Right ventricle myocardium superior (tissue), 1 donor: Measurements from ENCODE around the gene POC1A. TPM values are rescaled to one million over a fixed set of nuclear protein-coding genes. Genes with fewer than 3 reads are reported as not detected.

Experiments
- ATAC-seq: fragments of 200-7000 bp; cut with Tn5 transposase; one replicate; pipeline ENCODE4 v1.9.1; 2020; ENCODE audit warnings: mild to moderate bottlenecking; ENCODE audit not compliant: poor library complexity
- DNase-seq: peaks from one replicate; pipeline ENCODE4 v3.0.0-alpha.2; 2020
- intact Hi-C: fragments of 100-400 bp; cut with DNase I; formaldehyde crosslinking; loops from one replicate; pipeline ENCODE4 v1.11.2; 2022
- long read RNA-seq: library from polyadenylated mRNA; unstranded; transcript quantifications from one replicate; pipeline ENCODE4 v2.0.0, GENCODE V29; 2021
- total RNA-seq: library from RNA; stranded (reverse); fragmentation: NEBNext Ultra II Directional; extraction: Animal tissue kit (Norgen Biotek cat#: 25700); gene quantifications from one replicate; pipeline ENCODE4 v1.2.1, GENCODE V29; 2021
- donor health status: DM: no; HTN: yes; CAD: no; lungs with severe emphysema.

The POC1A gene
- total RNA-seq = 1.5 TPM
- long read RNA-seq, partial matches to known transcripts = 0 of 3 reads
- long read RNA-seq, other reads (novel, unspliced or antisense) = 1 of 3 reads

- DNase-seq (peak; percentile 98), ATAC-seq (peak; percentile 98)
- intact Hi-C loops = loop anchor here (5.0 to 10.0 kb wide), 2 partner anchors 38 to 60 kb away; no protein-coding TSS in a partner anchor
Observed at GRCh38 chr3:52154135-52155094, at the start of gene POC1A. TSS of gene POC1A (minus strand) at chr3:52154423. CDS start at chr3:52154372, 51 bp downstream.

DNA sequence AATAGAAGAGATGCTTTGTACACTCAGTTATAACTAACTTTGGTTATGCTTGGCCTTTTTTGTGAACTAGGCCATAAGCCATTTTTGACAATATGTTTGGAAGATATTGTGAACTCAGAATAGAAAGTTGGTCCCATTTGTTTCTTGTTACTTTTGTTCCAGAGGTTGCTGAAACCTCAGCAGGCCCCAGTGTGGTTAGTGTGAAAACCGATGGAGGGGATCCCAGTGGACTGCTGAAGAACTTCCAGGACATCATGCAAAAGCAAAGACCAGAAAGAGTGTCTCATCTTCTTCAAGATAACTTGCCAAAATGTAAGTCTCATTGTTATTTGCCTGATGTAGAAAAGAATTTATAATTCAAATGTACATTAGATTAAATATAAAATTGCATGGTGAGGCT, 49.5 kb upstream of the POC1A start:
- DNase-seq = peak; percentile 3
- intact Hi-C loops = no loop called here
- ATAC-seq = no peak

DNA sequence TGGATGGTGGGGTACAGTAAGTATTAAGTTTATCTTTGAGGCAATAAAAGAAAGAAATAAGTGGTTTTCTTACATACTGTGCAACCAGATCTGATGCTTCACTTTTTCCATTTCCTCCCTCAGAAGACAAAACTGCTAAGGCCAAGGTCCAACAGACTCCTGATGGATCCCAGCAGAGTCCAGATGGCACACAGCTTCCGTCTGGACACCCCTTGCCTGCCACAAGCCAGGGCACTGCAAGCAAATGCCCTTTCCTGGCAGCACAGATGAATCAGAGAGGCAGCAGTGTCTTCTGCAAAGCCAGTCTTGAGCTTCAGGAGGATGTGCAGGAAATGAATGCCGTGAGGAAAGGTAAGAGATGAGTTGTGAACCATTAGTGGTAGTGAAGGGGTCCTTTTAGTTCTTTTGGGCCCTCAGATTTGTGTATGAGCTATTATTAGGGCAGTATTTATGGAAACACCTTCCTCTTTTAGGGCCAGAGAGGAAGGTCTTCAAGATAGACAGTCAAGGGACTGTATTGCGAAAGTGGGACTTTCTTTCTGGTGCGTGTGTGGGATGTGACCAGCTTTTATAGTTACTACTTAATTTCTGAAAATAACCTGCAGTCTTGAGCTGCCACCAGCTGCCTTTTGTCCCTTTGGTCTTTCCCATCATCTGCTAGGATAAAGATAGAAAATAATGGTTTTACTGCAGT, 48.3 kb upstream of the POC1A start:
- DNase-seq (peak; percentile 9), ATAC-seq (no peak)
- intact Hi-C loops = no loop called here

- no peak for ATAC-seq
- no peak for DNase-seq
- intact Hi-C loops = no loop called here
Observed at GRCh38 chr3:52200981-52201679, 46.9 kb upstream of the POC1A start.

- DNase-seq = peak; percentile 30
- ATAC-seq = no peak
- intact Hi-C loops = no loop called here
Observed at GRCh38 chr3:52198643-52199608, 44.7 kb upstream of the POC1A start.

- ATAC-seq = peak; percentile 89
- intact Hi-C loops = no loop called here
- peak; percentile 96 for DNase-seq
Observed at GRCh38 chr3:52197842-52198625, 43.8 kb upstream of the POC1A start, which contains the start of gene ALAS1. TSS of gene ALAS1 (plus strand) at chr3:52198160. CDS start at chr3:52199242, 1,082 bp downstream.

GRCh38 chr3:52197499-52197841, 43.2 kb upstream of the POC1A start:
- ATAC-seq = no peak
- DNase-seq = no peak
- intact Hi-C loops = no loop called here

DNA sequence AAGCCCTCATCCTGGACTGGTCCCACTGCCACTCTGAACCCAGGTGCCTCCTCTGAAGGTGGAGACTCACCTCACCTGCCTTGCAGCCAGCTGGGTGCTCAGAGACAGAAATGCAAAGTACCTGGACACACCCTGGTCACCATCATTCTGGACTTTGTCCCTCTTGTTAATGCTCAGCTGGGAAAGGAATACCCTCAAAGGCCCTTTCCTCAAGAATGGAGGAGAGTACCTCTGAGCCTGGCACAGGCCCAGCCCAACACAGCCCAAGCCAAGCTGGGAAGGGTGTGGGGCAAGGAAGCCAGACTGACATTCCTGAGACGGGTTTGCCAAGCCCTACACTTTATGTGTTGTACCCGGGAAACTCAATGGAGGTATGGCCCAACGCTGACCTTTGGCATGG, 42.8 kb upstream of the POC1A start:
- intact Hi-C loops = no loop called here
- DNase-seq = peak; percentile 42
- ATAC-seq = no peak

DNA sequence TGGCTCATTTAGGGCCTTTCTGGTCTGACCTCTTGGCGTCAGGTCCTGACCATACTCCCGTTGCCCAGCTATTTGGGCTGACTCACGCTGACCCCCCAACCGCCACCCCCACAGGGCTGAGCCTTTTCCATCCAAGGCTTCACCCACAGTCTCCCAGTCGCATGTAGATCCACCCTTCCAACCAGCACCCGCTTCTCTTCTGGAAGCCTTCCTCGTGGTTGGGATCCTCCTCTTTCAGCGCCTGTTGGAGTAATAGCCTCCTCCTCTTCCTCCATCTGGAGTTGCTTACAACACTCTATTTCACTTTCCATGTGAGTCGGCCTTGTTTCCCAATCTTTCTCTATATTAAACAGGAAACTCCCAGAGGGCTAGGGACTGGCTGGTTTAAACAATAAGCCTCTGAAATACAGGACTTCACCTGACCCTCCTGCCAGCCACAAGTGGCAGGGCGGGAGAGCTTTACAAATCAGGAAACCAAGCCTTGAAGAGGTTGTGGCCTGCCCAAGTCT, 41.7 kb upstream of the POC1A start:
- peak; percentile 3 for ATAC-seq
- DNase-seq = peak; percentile 44
- intact Hi-C loops = no loop called here

DNA sequence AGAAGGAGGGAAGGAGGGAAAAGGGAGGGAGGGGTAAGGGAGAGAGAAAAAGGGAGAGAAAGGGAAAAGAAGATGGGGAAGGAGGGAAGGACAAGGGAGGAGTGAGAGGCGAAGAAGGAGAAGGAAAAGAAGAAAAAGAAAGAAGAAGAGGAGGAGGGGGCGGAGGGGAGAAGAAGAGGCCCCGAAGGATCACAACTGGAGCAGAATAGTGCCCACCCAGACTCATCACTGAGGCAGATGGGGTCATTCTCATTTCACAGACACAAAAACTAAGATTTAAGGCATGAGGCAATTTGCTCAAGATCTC, 41.0 kb upstream of the POC1A start:
- DNase-seq = peak; percentile 3
- no peak for ATAC-seq
- intact Hi-C loops = no loop called here

GRCh38 chr3:52194485-52195290, 40.5 kb upstream of the POC1A start:
- intact Hi-C loops = loop anchor here (5.0 kb wide), 1 partner anchor 37 kb away; no protein-coding TSS in a partner anchor
- ATAC-seq = no peak
- DNase-seq = peak; percentile 82

- intact Hi-C loops = loop anchor here (5.0 kb wide), 1 partner anchor 36 kb away; no protein-coding TSS in a partner anchor
- ATAC-seq = peak; percentile 6
- peak; percentile 78 for DNase-seq
Observed at GRCh38 chr3:52193065-52193464, 38.8 kb upstream of the POC1A start.

DNA sequence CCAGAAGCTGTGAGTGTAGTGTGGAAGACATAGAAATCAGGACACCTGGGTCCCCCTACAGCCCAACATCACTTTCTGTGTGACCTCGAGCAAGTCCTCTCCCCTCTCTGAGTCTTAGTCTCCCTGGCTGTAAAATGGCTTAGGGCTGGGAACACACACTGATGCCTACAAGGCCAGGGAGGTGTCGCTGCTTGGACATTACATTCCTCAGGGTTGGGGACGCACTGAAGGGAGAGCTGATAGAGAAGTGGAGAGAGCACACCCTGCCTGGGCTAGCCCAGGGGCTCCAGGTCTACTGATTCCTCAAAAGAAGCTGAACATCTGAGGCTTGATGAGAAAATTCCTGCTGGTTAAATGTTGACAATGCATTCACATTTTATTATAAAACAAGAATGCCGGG, 37.4 kb upstream of the POC1A start:
- peak; percentile 4 for DNase-seq
- ATAC-seq = no peak
- intact Hi-C loops = loop anchor here (5.0 kb wide), 1 partner anchor 34 kb away; no protein-coding TSS in a partner anchor

DNA sequence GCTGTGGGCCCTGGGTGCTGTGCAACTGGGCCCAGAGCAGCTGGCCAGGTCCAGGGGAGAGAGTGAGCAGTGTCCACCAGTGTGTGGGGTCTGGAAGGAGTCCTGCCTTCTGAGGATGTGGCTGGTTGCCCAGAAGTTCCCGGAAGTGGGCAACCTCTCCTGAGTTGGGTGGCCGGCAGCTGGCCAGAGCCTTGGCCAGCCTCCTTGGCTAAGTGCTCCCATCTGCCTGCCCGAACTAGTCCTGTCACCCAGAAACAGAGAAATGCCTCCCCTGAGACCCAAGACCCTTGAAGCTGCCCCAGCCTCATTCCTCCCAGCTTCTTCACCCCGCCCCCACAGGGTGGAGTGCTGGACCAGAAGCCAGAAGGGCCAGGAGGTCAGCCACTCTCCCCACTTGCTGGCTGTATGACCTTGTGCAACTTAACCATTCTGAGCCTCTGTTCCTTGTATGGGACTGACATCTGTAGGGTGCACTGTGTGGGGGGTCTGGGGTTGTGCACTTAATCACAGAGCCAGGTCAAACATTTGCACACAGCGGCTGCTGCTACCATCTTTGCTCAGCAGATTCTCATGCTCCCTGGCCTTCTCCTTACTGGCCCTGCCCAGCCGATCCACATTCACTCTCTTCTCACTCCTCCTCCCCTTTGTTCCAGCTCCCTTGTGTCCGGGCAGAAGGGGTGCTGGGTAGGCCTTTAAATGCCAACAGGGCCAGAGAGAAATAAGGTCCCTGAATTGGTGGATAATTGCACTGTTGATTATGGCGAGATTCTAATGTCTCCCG, 36.3 kb upstream of the POC1A start:
- DNase-seq (peak; percentile 58), ATAC-seq (peak; percentile 41)
- intact Hi-C loops = loop anchor here (5.0 kb wide), 1 partner anchor 33 kb away; no protein-coding TSS in a partner anchor

GRCh38 chr3:52188556-52188955, 34.3 kb upstream of the POC1A start:
- no peak for ATAC-seq
- DNase-seq = no peak
- intact Hi-C loops = no loop called here
